ENCODE data around the gene SPACA4.
A peak's percentile ranks its signal among the peaks of the same experiment; 100 is the strongest.

SPACA4 gene

GRCh38 chr19:48565090-48565489, 41.5 kb upstream of the SPACA4 start:
- peak; percentile 45 for DNase-seq
- TF ChIP-seq CTCF (IDR thresholded peaks at IDR 0.05; ENCODE audit: low read depth, low read length, missing control alignments): no peak
- Histone ChIP-seq H3K4me3 (ENCODE audit: low read depth, low read length) (no peak overlapping the region), H3K27me3 (replicated peaks) (no peaks in the 10 kb centered on the region), H3K36me3 (replicated peaks) (no peaks in the 10 kb centered on the region), H3K27ac (no peak overlapping the region)
- in situ Hi-C loops (cut with HindIII; ENCODE audit: low pct_ligation_motif_present, low sequenced_read_pairs): no loop called here

- peak overlapping the region; percentile 22 for H3K4me3 ChIP-seq (ENCODE audit: low read depth, low read length)
- in situ Hi-C loops (cut with HindIII; ENCODE audit: low pct_ligation_motif_present, low sequenced_read_pairs): no loop called here
- no peak for TF ChIP-seq CTCF (IDR thresholded peaks at IDR 0.05; ENCODE audit: low read depth, low read length, missing control alignments)
- H3K36me3 ChIP-seq (replicated peaks): no peaks in the 10 kb centered on the region
- H3K27me3 ChIP-seq (replicated peaks): no peaks in the 10 kb centered on the region
- DNase-seq: peak; percentile 70
- no peak overlapping the region for H3K27ac ChIP-seq
These were observed 38.1 kb upstream of the SPACA4 start for GRCh38 chr19:48568345-48568886.

- DNase-seq: no peak
- Histone ChIP-seq H3K36me3 (replicated peaks) (no peaks in the 10 kb centered on the region), H3K27ac (no peak overlapping the region), H3K4me3 (ENCODE audit: low read depth, low read length) (no peak overlapping the region), H3K27me3 (replicated peaks) (no peaks in the 10 kb centered on the region)
- no peak for TF ChIP-seq CTCF (IDR thresholded peaks at IDR 0.05; ENCODE audit: low read depth, low read length, missing control alignments)
- in situ Hi-C loops (cut with HindIII; ENCODE audit: low pct_ligation_motif_present, low sequenced_read_pairs): no loop called here
These were observed 36.7 kb upstream of the SPACA4 start for GRCh38 chr19:48569814-48570213.

GRCh38 chr19:48571378-48572162, 35.0 kb upstream of the SPACA4 start:
- DNase-seq: no peak
- TF ChIP-seq CTCF (IDR thresholded peaks at IDR 0.05; ENCODE audit: low read depth, low read length, missing control alignments): no peak
- Histone ChIP-seq H3K27ac (no peak overlapping the region), H3K4me3 (ENCODE audit: low read depth, low read length) (no peak overlapping the region), H3K36me3 (replicated peaks) (no peaks in the 10 kb centered on the region), H3K27me3 (replicated peaks) (no peaks in the 10 kb centered on the region)
- in situ Hi-C loops (cut with HindIII; ENCODE audit: low pct_ligation_motif_present, low sequenced_read_pairs): no loop called here

GRCh38 chr19:48573163-48573505, 33.4 kb upstream of the SPACA4 start:
- Histone ChIP-seq H3K36me3 (replicated peaks) (no peaks in the 10 kb centered on the region), H3K27me3 (replicated peaks) (no peaks in the 10 kb centered on the region), H3K27ac (no peak overlapping the region), H3K4me3 (ENCODE audit: low read depth, low read length) (no peak overlapping the region)
- in situ Hi-C loops (cut with HindIII; ENCODE audit: low pct_ligation_motif_present, low sequenced_read_pairs): no loop called here
- DNase-seq: no peak
- TF ChIP-seq CTCF (IDR thresholded peaks at IDR 0.05; ENCODE audit: low read depth, low read length, missing control alignments): no peak
